T-helper 2 cell (primary cell): Measurements from ENCODE around the gene PNPLA2.

Experiments
- DNase-seq, 5 experiments: peaks; one replicate each; pipeline versions ENCODE4 v3.0.0 to v3.0.0-alpha.2; 2012 to 2022

Gene PNPLA2

GRCh38 chr11:844693-845644 is 26.3 kb downstream of the PNPLA2 start:
- no peak for DNase-seq

GRCh38 chr11:845872-846495 is 27.3 kb downstream of the PNPLA2 start:
- DNase-seq, result no peak

DNA sequence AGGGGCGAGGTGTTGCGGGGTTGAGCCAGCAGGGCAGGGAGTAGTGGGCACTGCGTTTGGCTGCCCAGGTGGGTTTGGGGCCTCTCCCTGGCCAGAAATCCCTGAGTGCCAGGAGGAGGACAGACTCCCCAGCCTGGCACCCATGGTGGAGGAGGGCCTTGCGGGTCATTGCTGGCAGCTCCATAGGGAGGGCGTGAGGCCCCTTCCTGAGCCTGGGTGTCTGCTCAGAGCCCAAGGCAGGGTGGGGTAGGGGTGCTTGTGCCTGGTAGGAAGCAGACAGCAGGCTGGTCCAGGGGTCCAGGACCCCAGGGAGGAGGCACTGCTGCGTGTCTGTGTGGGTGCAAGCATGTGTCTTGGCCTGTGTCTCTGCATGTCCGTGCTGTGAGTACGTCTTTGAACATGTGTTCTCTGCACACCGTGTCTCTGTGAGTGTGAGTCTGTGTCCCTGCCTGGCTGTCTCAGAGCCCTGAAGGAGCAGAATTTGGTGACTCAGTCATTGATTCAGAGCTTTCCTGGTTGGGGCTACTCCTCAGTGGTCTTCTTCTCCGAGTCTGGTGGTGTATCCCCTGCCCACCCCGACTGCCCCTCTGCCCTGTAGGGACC is 27.9 kb downstream of the PNPLA2 start:
- no peak for DNase-seq

- DNase-seq, result no peak
These were observed 29.2 kb downstream of the PNPLA2 start for GRCh38 chr11:847876-848275.

DNA sequence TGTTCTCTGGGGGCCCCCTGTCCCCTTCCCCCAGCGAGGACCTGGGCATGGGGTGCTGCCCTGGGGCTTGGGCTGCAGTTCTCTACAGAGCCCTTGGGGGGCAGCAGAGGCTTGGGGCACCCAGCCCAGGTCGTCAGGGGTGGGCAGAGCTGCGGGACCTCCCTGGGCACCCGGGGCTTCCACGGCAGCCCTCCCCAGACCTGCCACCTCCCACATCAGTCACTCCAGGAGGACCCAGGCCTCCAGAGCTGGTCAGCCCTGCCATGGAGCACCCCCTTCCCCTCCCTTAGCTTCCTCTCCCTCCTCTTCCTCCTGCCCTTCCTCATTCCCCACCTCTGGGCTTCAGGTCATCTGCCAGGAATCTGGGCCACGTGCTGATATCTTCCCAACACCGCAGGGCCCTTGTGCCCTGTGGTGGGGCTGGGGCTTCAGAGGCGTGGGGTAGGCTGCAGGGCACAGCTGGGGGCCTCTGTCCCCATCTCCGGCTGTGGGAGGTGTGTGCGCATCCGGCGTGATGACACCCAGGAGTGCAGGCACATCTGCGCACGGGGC is 29.7 kb downstream of the PNPLA2 start:
- peak; percentile 39 to 60 (median 51) for DNase-seq

- DNase-seq, result peak in 2 of 5 experiments; percentile 15 to 39
These were observed 30.6 kb downstream of the PNPLA2 start for GRCh38 chr11:849104-849824.

DNA sequence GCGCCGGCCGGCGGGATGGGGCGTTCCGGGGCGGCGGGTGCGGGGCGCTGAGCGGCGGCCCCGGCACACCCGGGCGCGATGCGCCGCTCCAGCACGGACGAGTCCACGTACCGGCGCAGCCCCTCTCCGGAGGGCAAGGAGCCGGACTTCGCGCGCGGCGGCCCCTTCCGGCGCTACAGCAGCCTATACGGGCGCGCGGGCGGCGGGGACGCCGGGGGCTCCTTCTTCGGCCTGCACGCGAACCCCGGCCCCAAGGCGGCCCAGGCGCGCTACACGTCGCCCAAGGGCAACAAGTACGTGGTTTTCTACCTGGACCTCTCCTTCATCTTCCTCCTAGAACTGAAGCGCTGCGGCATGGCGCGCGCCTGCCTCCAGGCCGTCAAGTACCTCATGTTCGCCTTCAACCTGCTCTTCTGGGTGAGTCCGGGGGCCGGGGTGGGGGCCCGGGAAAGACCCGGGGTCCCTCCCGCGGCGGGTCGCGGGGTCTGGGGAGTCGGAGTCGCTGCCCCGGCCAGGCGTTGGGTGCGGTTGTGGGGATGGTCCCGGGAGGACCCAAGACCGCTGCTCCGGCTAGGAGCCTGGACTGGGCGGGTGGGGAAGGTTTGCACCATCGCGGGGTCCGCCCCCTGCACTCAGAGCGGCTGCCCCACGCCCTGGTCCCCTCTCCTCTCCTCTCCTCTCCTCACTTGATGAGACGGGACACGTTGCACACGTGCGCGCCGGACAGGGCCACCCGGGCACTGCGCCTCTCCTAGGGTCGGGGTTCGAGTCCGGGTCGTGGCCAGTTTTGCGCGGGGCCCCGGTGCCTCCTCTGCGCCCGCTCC is 31.4 kb downstream of the PNPLA2 start:
- no peak for DNase-seq

GRCh38 chr11:850775-851763 is 32.4 kb downstream of the PNPLA2 start:
- DNase-seq, result peak in 1 of 5 experiments; percentile 24

DNA sequence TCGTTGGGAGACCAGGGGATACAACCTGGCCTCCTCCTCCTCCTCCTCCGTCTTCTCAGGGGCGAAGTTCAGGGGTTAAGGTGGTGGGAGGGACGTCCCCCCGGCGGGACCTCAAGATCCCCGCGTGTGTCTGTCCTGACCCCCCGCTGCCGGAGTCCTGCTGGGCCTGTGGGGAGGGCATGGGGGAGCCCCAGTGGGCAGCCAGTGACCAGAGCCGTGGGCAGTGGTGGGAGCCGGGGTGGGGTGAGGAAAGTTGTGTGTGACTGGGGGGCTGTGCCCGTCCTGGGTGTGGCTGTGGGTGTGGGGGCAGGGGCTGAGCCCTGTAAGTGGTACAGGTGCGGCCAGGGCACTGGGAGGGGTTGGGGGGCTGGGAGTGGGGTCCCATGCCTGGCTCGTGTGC is 34.0 kb downstream of the PNPLA2 start:
- DNase-seq, result no peak

DNA sequence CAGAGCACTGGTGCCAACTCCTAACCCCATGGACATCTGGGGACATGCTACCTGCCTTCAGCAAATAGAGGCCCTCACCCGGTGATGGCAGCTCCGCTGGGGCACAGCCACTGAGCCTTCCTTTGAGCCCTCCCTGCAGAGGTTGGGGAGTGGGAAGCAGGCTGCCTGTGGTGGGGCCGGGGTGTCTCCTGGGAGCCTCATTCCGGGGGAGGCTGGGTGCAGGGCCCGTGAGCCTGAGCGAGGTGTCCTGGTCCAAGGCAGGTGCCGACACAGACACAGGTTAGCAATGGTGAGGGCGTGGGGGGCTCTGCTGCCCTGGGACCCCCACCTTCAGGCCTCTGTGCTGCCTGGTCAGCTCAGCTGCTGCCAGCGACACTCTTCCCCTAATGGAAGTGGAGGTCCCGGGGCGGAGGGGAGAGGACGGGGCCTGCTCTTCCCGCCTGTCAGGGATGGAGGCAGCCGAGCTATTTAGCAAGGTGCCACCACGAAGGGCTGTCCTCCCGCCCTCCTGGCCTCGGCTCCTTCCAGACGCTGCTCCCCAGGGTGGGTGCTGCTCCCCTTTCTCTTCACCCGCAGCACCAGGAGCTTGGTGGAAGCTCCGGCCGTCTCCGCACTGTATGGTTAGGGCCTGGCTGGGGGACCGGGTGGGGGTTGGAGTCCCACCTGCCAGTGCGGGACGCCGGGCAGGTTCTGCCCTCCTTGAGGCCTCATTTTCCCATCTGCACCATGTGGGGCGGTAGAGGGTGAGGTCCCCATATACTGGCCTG is 35.2 kb downstream of the PNPLA2 start:
- DNase-seq, result no peak

DNA sequence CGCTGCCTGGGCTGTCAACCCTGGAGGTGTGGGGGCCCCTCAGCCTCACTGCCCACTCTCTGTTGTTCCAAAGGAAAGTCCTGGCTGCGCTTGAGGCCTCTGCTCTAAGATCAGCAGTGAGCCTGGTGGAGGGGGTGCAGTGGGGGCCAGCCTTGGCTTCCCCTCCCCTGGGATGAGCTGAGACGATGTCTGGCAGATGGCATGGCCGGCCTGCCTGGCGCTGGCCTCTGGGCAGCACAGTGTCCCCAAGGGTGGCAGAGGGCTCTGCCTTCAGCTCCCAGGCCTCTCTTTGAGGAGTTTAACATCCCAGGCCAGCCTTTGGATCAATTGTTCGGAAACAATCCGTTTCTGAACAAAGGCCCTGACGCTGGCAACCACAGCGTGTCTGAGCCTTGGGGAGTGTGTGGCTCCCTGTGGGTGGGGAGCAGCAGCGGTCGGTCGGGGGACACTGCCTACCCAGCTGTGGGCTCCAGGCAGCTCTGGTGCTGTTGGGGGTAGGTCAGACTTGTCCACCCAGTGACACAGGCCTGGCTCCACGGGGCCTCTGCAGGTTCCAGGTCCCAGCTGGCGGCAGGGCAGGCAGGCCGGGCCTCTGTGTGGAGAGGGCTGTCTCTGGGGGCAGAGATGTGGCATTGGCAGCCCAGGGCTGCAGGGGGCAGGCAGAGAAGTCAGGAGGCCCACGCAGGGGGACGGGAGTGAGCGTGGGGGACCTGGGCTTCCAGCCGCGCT is 36.1 kb downstream of the PNPLA2 start:
- DNase-seq, result no peak

DNA sequence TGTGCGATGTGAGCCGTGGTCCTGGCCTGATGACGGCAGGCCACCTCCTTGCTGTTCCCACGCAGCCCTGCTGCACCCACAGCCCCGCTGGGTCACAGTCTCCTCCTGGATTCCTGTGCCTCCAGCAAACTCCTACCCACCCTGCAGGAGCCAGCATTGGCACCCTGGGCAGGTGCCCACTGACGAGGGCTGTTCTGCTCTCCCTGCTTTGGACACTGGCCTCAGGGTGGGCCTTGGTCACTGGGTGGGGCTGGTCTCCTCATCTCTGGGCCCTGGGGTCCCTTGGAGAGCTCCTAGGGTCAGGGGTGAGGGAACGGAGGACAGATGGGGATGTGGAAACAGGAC is 36.6 kb downstream of the PNPLA2 start:
- DNase-seq, result no peak

GRCh38 chr11:855796-856195 is 37.1 kb downstream of the PNPLA2 start:
- DNase-seq, result no peak

- no peak for DNase-seq
These were observed 37.7 kb downstream of the PNPLA2 start for GRCh38 chr11:856397-856796.

- DNase-seq, result no peak
These were observed 39.5 kb downstream of the PNPLA2 start for GRCh38 chr11:858053-858761.

- no peak for DNase-seq
These were observed 40.1 kb downstream of the PNPLA2 start for GRCh38 chr11:858762-859339.

DNA sequence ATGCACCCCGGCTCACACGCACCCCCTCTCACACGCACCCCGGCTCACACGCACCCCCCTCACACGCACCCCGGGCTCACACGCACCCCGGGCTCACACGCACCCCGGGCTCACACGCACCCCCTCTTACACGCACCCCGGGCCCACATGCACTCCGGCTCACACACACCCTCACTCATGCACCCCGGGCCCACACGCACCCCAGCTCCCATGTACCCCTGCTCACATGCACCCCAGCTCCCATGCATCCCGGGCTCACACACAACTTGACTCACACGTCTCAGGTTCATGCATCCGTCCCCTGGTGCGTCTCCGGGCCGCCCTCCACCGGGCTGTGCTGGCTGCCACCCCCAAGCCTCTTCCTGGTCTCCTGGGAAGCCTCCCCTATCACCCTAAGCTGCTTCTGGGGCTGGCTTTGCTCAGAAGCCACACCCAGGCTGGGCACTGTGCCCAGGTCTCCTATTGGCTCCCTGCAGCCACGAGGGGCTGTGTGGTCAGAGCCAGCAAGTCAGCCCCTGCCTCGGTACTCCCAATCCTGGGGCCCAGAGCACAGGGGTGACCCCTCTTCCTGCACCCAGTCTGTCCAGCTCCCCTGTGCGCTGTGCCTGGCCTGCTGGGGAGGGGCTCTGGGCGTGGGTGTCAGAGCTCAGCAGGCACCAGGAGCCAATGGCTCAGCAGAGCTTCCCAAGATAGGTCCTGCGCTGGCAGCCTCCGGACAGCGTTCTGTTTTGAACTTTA is 40.8 kb downstream of the PNPLA2 start:
- no peak for DNase-seq
